CD4-positive, alpha-beta T cell treated with Interleukin-4 for 1 hour (primary cell): ENCODE measurements around the gene PJA2.

Experiments
- DNase-seq, 2 donors: peaks; one replicate each; pipeline ENCODE4 v3.0.0-alpha.2; 2020 to 2022

The PJA2 gene

DNA sequence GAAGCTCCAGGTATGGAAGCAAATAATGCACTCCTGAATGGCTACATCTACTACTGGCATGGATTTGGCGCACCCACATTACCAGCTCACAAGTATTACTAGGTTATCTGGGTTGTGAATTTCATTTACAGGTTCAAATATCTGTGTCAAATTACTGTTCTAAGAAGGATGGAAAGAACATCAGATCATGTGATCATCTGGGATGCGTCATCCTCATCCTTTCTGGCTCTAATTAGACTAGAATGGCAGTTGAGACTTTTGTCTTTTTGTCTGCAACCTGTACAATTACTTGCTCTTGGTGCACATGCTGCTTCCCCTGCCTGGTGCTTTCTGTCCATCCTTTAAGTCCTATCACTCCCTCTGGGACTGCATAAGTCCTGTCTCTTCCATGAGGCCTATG, 64.1 kb downstream of the PJA2 start:
- no peak for DNase-seq

DNA sequence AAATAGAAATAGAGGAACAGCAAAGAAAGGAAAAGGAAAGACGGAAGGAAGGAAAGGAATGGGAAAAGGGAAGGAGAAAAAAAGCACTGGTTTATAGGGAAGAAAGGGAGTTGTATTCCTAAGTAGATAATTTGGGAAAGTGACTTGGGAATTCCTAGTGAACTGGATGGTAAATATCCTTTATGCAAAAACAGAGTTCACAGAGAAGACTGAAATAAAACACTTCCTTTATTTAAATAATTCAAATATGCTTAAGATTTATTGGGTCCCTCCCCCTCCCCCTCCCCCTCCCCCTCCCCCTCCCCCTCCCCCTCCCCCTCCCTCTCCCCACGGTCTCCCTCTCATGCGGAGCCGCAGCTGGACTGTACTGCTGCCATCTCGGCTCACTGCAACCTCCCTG, 69.4 kb downstream of the PJA2 start:
- DNase-seq = no peak

- no peak for DNase-seq
These were observed 74.7 kb downstream of the PJA2 start for GRCh38 chr5:109335114-109335513.

DNA sequence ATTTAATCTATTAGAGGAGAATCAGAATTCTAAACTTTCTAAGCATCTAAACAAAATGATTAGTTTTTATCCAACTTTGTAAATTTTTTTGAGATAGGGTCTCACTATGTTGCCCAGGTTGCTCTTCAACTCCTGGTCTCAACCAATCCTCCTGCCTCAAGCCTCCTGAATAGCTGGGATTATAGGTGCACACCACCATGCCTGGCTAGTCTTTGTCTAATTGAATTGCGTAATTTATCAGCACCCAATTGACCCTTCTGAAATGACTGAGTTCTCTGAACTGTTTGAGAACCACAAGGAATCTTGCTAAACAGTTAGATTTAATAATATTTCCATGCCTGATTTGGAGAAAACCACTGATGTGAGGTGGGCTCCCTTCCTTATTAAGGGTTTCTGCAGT, 75.7 kb downstream of the PJA2 start:
- no peak for DNase-seq

GRCh38 chr5:109329333-109330237, 80.2 kb downstream of the PJA2 start:
- no peak for DNase-seq

DNA sequence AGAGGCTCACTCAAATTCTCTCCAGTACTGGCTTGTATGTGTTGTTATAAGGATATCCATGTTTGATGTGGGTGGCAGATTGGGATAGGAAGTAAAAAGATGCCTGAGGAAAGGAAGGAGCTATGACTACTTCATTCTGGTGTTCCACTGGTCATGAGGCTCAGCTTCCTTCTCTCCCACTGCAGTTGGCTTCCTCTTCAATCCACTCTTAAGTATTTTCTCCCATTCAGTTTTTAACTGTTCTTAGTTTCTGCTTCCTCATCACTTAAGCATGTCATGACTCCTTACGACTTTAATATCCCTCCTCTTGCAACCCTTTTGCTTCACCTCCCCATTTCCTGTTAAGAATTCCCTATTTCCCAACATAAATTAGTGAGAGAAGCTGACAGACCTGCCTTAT, 81.1 kb downstream of the PJA2 start:
- no peak for DNase-seq

DNA sequence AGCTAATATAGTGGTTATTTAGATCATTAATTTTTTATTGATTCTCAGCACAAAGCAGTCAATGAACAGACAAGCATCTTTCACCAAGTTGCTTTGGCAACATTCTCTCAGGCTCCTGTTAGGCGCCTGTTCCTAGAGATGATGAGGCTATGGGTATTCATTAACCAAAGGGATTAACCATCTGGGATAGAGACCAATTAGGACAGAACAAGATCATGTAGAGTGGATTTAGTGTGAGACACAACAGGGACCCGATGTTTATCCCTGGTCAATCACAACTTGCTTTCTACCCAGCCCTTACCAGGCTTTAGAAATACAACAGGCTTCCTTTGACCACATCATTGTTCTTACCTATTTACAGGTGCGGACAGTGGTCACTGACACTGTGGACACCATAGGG, 82.2 kb downstream of the PJA2 start:
- no peak for DNase-seq

DNA sequence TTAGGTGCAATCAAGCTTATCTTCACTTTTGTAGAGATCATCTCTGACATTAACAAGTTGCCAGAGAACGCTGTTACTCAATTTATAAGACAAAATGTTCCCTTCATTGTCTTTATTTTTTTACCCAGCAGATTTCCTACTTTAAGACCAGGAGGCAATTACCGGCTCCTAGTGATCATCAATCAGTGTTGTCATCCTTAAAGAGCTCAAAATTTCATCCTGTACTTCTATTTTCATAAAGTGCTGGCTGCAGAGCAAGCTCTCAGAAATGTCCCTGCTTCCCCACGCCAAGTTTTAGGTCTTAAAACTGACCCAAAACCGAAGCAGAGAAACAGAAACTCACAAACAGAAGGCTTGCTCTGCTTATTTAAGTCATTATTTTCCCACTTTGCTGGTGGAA, 82.9 kb downstream of the PJA2 start:
- DNase-seq = no peak

- DNase-seq = no peak
These were observed 84.3 kb downstream of the PJA2 start for GRCh38 chr5:109325456-109325855.

DNA sequence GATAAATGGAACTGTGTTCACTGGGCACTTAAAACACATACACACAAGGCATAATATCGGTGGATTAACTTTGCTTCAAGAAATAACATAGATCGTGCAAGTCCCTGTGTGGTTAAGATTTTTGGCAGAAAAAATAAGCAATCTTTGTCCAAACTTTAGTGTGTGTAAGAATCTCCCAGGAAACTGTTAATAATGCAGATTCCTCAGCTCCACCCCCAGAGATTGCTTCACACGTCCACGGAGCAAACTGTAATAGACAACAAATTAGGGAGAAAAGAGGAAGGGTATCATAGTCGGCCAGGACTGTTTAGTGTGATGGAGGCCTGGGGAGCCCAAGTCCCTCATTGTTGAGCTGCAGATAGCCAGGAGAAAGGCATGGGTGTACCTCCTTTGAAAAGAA, 84.8 kb downstream of the PJA2 start:
- peak in 1 of 2 donors; percentile 14 for DNase-seq

- no peak for DNase-seq
These were observed 85.4 kb downstream of the PJA2 start for GRCh38 chr5:109324351-109324750.

DNA sequence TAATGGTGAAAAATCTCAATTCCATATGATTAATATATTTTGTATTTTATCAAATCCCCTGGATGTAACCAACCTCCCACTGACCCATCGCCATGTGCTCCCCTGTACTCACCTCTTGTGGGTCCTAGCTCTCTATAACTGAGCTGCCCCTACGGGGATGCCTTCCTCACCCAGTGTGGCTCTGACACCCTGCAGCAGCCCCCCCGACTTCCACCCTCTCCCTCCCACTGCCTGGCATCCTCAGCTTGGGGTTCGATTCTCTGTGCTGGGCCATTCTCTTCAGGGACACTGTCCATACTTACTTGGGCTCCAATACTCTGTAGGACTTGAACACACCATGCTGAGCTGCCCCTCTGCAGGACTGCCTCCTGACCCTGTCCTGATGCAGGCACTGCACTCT, 87.1 kb downstream of the PJA2 start:
- no peak for DNase-seq

DNA sequence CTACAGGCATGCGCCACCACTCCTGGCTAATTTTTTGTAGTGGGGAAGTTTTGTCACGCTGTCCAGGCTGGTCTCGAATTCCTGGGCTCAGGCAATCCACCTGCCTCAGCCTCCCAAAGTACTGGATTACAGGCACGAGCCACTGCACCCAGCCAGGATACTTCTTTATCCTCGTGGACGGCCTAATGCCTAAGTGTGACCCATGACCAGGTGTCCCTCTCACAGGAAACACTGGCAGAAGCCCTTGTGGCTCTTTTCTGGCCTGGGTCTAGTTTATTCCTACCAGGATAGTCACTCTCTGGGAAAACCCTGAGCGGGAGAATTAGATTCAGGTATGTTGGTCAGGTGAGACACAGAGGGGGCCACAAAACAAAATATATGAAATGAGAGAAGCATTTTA, 90.4 kb downstream of the PJA2 start:
- no peak for DNase-seq

DNA sequence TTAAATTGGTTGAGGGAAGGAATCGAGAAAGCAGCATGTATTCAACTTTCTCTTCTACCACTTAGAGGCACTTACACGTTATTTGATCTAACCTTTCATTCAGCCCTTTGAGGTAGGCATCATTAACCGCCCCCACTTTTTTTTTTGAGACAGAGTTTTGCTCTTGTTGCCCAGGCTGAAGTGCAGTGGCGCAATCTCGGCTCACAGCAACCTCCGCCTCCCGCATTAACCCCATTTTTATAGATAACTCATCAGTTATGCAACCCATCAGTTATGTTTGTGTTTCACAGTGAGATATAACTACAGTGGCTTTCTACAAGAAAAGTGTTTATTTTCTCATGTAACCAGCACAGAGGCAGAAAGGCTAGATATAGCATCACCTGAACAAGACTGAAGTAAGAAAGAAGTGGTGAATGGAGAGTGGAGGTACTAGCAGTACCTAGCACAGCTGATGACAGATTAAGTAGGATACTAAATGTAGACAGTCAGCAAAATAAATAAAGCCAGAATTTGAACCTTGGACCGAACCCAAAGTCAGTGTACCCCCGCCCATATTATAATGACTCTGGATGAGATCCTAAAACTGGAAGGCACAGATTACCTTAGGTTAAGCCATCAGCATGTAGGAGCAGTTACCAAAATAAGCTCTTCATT, 91.2 kb downstream of the PJA2 start:
- DNase-seq = no peak

DNA sequence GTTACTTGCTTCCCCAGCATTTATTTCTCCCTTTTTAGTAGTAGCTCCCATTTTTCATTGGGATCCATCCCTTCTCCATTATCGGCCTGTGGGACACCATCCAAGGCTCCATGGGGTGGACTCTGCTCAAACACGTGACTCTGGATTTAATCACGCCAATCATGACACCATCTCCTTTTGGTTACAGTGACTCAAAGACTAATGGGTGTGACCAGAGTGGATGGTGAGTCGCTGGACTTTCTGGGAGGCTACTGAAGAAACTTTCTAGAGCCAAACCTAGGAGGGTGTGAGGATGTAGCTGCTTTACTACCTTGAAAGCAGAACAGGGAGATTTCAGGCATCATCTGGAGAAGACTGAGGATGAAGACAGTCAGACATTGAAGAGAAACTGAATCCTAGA, 93.1 kb downstream of the PJA2 start:
- no peak for DNase-seq

DNA sequence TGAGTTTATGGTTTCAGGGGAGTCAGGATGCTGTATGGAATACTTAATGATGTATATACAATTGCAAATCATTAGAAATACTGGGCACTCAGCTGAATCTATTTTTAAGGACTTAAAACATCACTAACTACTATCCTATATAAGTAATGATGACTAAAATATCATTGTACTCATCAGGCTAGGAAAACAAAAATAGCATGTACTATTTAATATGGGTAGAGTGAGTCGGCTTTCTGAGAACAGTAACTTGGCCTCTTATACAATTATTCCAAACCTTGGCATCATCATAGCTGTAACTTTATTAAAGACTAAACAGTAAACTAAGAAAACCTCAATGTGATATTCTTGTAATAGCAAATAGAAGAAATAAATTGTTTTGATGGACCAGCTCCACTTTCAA, 94.5 kb downstream of the PJA2 start:
- DNase-seq = no peak

DNA sequence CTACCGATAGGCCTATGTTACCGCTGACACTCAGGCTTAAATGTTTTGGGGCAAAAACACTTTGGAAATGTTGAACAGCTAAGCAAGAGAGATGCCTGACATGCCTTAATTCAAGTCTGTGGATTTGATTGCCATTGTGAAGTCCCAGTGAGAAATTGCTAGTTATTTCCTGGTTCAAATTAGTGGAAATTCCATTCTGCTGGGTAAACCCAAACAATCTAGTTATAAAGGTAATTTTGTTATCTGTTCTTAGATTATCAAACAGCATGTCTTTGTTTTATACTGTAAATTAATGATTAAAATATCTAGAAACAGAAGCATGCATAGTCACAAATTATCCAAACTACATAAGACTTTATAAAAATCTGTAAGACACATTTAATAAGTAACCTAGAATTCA, 96.6 kb downstream of the PJA2 start:
- no peak for DNase-seq

GRCh38 chr5:109312695-109313094, 97.1 kb downstream of the PJA2 start:
- no peak for DNase-seq

GRCh38 chr5:109310315-109310714, 99.5 kb downstream of the PJA2 start:
- DNase-seq = no peak

- DNase-seq = no peak
These were observed 100.3 kb downstream of the PJA2 start for GRCh38 chr5:109309326-109310063.

DNA sequence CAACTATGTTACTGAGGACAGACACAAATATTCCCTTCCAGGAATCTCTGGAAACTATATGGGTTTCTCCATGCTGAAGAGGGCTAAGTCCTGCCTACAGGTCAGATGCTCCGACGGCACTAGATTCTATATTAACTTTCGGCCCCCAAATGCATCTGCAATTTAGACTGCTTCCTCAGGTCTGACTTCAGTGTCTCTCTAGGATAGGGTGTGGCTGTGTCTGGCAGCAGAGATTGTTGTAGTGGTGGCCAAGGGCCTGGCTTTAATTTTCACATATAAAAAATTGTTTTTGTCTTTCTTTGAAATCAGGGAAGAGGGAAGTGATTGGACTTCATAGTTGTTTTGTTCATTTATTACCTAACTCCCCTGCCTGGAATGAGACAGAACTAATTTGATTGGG, 101.8 kb downstream of the PJA2 start:
- DNase-seq = no peak

DNA sequence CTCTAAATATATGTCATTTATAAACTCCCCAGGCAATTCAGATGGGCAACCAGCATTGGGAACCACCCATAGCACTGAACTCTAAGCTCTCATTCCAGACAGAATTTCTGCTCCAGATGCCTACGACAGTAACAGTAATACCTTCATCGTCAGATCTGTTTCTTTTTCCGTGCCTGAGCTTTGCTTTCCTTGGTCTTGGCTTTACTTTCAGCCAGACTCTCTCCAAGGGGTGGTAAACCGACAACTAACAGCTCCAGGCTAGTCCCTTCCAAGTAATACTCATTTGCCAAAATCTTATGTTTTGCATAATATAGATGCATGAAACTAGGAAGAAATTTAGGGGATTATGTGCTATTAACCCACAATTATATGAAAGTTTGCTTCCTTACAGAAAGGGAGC, 102.3 kb downstream of the PJA2 start:
- DNase-seq = no peak

- DNase-seq = no peak
These were observed 104.4 kb downstream of the PJA2 start for GRCh38 chr5:109305352-109305751.

- no peak for DNase-seq
These were observed 105.5 kb downstream of the PJA2 start for GRCh38 chr5:109304309-109304708.
